Peyer's patch (tissue), 4 donors: Measurements from ENCODE around the gene CNR2. TPM values are rescaled to one million over a fixed set of nuclear protein-coding genes. Genes with fewer than 3 reads are reported as not detected.
"Not testable (repeated sequence)": the region's sequence is repeated elsewhere in the genome, so short reads cannot be mapped to it uniquely, and the experiment has no call there.

Experiments used
- DNase-seq, 3 donors: peaks; one replicate each; pipeline ENCODE4 v3.0.0-alpha.2; 2017 to 2019
- H3K27ac ChIP-seq, 4 donors: fragments of 200-600 bp; sonication (generic); one replicate each; pipeline ENCODE4 v1.5.1; 2016 to 2019
- H3K27me3 ChIP-seq, 2 donors: fragments of 200-600 bp; sonication (generic); one replicate each; pipeline ENCODE4 v1.5.1; 2019
- H3K36me3 ChIP-seq, 3 donors: fragments of 200-600 bp; sonication (generic); one replicate each; pipeline ENCODE4 v1.5.1; 2016 to 2019
- H3K4me1 ChIP-seq, 4 donors: fragments of 200-600 bp; sonication (generic); one replicate each; pipeline ENCODE4 v1.5.1; 2016 to 2019
- H3K4me3 ChIP-seq, 4 donors: fragments of 200-600 bp; sonication (generic); 1 replicate in 3 of 4; 2 replicates in 1 of 4; pipeline ENCODE4 v1.5.1; 2016 to 2019; ENCODE audit warnings: mild to moderate bottlenecking in 1 of 4
- H3K9me3 ChIP-seq, 4 donors: fragments of 200-600 bp; sonication (generic); one replicate each; pipeline ENCODE4 v1.5.1; 2016 to 2019; ENCODE audit warnings: mild to moderate bottlenecking in 1 of 4
- CTCF ChIP-seq, 6 experiments: fragments of 450-650 bp in 4 of 6; fragments of 200-600 bp in 2 of 6; sonication (generic) in 1 of 6; IDR thresholded peaks; one replicate each; pipeline ENCODE4 v1.5.1; 2017 to 2019; ENCODE audit warnings: antibody characterized with exemption in 6 of 6, mild to moderate bottlenecking in 3 of 6, moderate library complexity in 1 of 6
- POLR2A ChIP-seq, 2 donors: fragments of 450-650 bp; IDR thresholded peaks; one replicate each; pipeline ENCODE4 v1.5.1; 2017; ENCODE audit warnings: antibody characterized with exemption in 2 of 2, mild to moderate bottlenecking in 2 of 2, moderate library complexity in 2 of 2
- total RNA-seq, 4 donors: library from RNA; depleted of rRNA; stranded (reverse); fragments of >200 nt; gene quantifications; one replicate each; pipeline ENCODE4 v1.1.0, GENCODE V29; 2016

Gene CNR2
- 10 to 100 TPM in 1 of 4 donors, under 1 TPM in 2, not detected in 1; 0.54 to 13.2 (median 0.66) TPM for total RNA-seq

GRCh38 chr1:23913212-23913880, at the start of gene CNR2:
TSS of gene CNR2 (minus strand) at chr1:23913362. CDS start at chr1:23875617, 37,745 bp downstream.
- Histone ChIP-seq H3K36me3 (no peaks in the 10 kb centered on the region), H3K27me3 (no peaks in the 10 kb centered on the region), H3K4me1 (peaks cover 0 to 19% (median 3%) of the 10 kb centered on the region in 4 donors), H3K9me3 (no peaks in the 10 kb centered on the region), H3K4me3 (peak within 1 kb of the TSS in 2 of 4 donors; percentile 33 to 47), H3K27ac (peak within 1 kb of the TSS in 2 of 4 donors; percentile 71 to 83)
- TF ChIP-seq POLR2A (IDR thresholded peaks at IDR 0.05) (no peak), CTCF (IDR thresholded peaks at IDR 0.05) (no peak)
- peak in 2 of 3 donors; percentile 84 to 86 for DNase-seq

- TF ChIP-seq CTCF (IDR thresholded peaks at IDR 0.05) (no peak), POLR2A (IDR thresholded peaks at IDR 0.05) (no peak)
- no peak for DNase-seq
- peaks cover 0 to 34% (median 15%) of the 10 kb centered on the region in 4 donors for H3K4me1 ChIP-seq
- H3K9me3 ChIP-seq: no peaks in the 10 kb centered on the region
- no peaks in the 10 kb centered on the region for H3K27me3 ChIP-seq
- peak overlapping the region; percentile 68 to 95 (median 78) for H3K4me3 ChIP-seq
- H3K36me3 ChIP-seq: peaks cover 0 to 13% (median 0%) of the 10 kb centered on the region in 3 donors
- H3K27ac ChIP-seq: peak overlapping the region; percentile 96 to 100 (median 99)
These were observed 47.3 kb upstream of the CNR2 start for GRCh38 chr1:23960291-23961020.

GRCh38 chr1:23959461-23960290, 46.5 kb upstream of the CNR2 start, which contains the start of gene PNRC2:
TSS of gene PNRC2 (plus strand) at chr1:23959828. CDS start at chr1:23961458, 1,630 bp downstream.
- TF ChIP-seq POLR2A (IDR thresholded peaks at IDR 0.05): peak; percentile 87 to 92
- TF ChIP-seq CTCF (IDR thresholded peaks at IDR 0.05): no peak
- Histone ChIP-seq H3K9me3 (no peaks in the 10 kb centered on the region), H3K4me3 (peak within 1 kb of the TSS; percentile 68 to 95 (median 78)), H3K36me3 (peaks cover 0 to 13% (median 0%) of the 10 kb centered on the region in 3 donors), H3K4me1 (peaks cover 0 to 30% (median 13%) of the 10 kb centered on the region in 4 donors), H3K27ac (peak within 1 kb of the TSS; percentile 96 to 100 (median 99)), H3K27me3 (no peaks in the 10 kb centered on the region)
- DNase-seq: peak; percentile 97 to 99 (median 98)

- Histone ChIP-seq H3K36me3 (peaks cover 0 to 10% (median 0%) of the 10 kb centered on the region in 3 donors), H3K27ac (peak overlapping the region; percentile 96 to 100 (median 99)), H3K27me3 (no peaks in the 10 kb centered on the region), H3K9me3 (no peaks in the 10 kb centered on the region), H3K4me1 (peaks cover 0 to 23% (median 9%) of the 10 kb centered on the region in 4 donors), H3K4me3 (peak overlapping the region; percentile 68 to 95 (median 78))
- TF ChIP-seq CTCF (IDR thresholded peaks at IDR 0.05) (peak; percentile 7 to 63 (median 31)), POLR2A (IDR thresholded peaks at IDR 0.05) (peak; percentile 34 to 62)
- DNase-seq: peak; percentile 86 to 97 (median 94)
These were observed 45.8 kb upstream of the CNR2 start for GRCh38 chr1:23958810-23959460.

GRCh38 chr1:23958040-23958809, 45.1 kb upstream of the CNR2 start:
- H3K9me3 ChIP-seq, DNase-seq, H3K36me3 ChIP-seq, H3K27me3 ChIP-seq: not testable (repeated sequence)
- Histone ChIP-seq H3K27ac (peak overlapping the region; percentile 96 to 100 (median 99)), H3K4me3 (peak overlapping the region; percentile 68 to 95 (median 78)), H3K4me1 (peaks cover 0 to 16% (median 7%) of the 10 kb centered on the region in 4 donors)
